Rectal smooth muscle tissue (tissue), 1 donor: ENCODE results near the gene GRM1.

Source experiments
- H3K27ac ChIP-seq: one replicate; pipeline ENCODE4 v1.7.0; 2013; ENCODE audit warnings: low read depth, low read length, inconsistent platforms
- H3K27me3 ChIP-seq: one replicate; pipeline ENCODE4 v1.7.0; 2013; ENCODE audit warnings: low read length; ENCODE audit not compliant: control insufficient read depth, insufficient read depth
- H3K36me3 ChIP-seq: one replicate; pipeline ENCODE4 v1.7.0; 2013; ENCODE audit warnings: low read length; ENCODE audit not compliant: control insufficient read depth, insufficient read depth
- H3K4me1 ChIP-seq: one replicate; pipeline ENCODE4 v1.7.0; 2013; ENCODE audit warnings: low read length; ENCODE audit not compliant: control insufficient read depth, insufficient read depth
- H3K4me3 ChIP-seq: one replicate; pipeline ENCODE4 v1.7.0; 2013; ENCODE audit warnings: low read length
- H3K9ac ChIP-seq: one replicate; pipeline ENCODE4 v1.7.0; 2013; ENCODE audit warnings: low read length

The GRM1 gene

DNA sequence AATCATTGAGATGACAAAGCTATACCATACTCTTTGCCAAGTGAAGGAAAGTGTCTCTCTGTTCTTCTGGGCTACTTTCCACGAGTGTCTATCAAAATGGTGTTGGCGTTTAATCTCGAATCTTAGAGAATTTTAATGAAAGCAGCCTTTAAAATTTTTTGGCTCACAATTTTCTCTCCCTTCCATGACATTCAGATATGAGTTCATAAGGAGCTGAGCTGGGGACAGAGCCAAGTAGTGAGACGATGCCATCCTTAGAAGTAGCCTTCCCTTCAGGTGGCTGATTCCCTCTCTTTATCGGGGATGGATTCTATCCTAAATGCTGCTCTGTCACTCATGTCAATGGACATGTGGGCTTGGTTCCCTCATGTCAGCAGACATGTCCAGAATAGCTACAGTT is 132.8 kb downstream of the GRM1 start:
- Histone ChIP-seq H3K36me3 (no peaks in the 10 kb centered on the region), H3K27ac (no peak overlapping the region), H3K9ac (no peak overlapping the region), H3K4me1 (no peaks in the 10 kb centered on the region), H3K4me3 (no peak overlapping the region), H3K27me3 (no peaks in the 10 kb centered on the region)

DNA sequence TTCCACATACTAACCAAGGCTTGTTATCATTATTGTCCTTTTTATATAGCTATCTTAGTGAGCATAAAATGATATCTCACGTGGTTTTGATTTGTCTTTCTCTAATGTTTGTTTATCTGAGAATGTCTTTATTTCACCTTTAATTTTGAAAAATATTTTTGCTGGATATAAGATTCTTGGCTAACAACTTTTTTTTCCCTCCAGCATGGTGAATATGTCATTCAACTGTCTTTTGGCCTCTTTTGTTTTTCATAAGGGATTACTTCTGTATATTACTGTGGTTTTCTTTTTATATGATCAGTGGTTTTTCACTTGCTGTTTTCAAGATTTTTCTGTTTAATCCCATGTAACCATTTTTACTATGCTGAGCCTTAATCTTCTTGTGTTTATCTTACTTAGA is 141.0 kb downstream of the GRM1 start:
- H3K27ac ChIP-seq, result no peak overlapping the region
- H3K27me3 ChIP-seq, result no peaks in the 10 kb centered on the region
- H3K36me3 ChIP-seq, result no peaks in the 10 kb centered on the region
- H3K9ac ChIP-seq, result no peak overlapping the region
- H3K4me1 ChIP-seq, result no peaks in the 10 kb centered on the region
- H3K4me3 ChIP-seq, result no peak overlapping the region

DNA sequence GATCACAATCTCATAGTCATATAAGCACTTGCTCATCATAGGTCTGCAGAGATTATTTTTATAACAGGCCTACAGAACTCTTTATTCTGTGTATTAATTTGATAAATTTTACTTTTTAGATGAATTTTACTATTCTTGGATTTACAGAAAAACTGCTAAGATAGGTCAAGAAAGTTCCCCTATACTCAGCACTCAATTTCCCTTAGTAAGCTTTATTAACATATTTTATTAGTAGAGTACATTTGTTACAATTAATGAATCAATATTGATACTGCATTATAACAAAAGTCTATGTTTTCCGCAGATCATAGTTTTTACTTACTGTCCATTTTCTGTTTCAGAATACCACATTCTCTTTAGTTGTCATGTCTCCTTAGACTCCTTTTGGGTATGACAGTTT is 148.9 kb downstream of the GRM1 start:
- no peaks in the 10 kb centered on the region for H3K36me3 ChIP-seq
- no peak overlapping the region for H3K4me3 ChIP-seq
- no peaks in the 10 kb centered on the region for H3K4me1 ChIP-seq
- H3K9ac ChIP-seq, result no peak overlapping the region
- no peak overlapping the region for H3K27ac ChIP-seq
- no peaks in the 10 kb centered on the region for H3K27me3 ChIP-seq

DNA sequence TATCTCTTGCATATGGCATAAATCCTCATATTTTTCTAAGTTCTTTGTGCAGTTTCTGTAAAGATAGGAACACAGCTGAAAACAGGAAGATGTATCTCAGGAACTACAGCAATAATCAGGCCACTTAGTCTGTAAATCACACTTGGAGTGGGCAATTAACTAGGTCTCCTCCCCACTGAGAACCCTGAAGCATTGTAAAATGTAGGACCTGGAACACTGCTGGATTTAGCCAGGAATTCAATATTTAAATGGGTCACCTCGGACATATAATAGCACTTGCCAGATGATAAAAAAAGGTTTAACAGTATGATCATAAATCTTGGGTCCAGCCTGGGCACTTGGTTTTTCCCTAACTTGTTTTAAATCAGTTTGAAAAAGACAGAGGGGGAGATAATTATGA is 155.0 kb downstream of the GRM1 start:
- Histone ChIP-seq H3K27me3 (no peaks in the 10 kb centered on the region), H3K4me3 (no peak overlapping the region), H3K4me1 (no peaks in the 10 kb centered on the region), H3K36me3 (no peaks in the 10 kb centered on the region), H3K9ac (no peak overlapping the region), H3K27ac (no peak overlapping the region)

DNA sequence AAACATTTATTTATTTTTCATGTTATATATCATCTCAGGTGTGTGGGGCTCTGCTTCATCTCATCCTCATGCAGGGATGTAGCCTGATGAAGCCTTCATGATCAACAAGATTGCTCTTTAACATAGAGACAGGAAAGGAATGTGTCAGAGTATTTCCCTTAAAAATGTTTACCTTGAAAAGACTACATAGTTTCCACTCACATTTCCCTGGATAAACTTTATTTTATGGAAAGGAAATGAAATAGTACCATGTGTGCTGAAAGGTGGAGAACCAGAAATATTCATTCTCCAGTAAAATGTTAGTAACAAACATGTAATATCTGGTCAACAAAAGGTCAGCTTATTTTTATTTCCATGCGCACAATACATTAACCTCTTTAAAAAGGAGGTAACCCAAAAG is 155.8 kb downstream of the GRM1 start:
- Histone ChIP-seq H3K4me1 (no peaks in the 10 kb centered on the region), H3K27ac (no peak overlapping the region), H3K27me3 (no peaks in the 10 kb centered on the region), H3K36me3 (no peaks in the 10 kb centered on the region), H3K4me3 (no peak overlapping the region), H3K9ac (no peak overlapping the region)

DNA sequence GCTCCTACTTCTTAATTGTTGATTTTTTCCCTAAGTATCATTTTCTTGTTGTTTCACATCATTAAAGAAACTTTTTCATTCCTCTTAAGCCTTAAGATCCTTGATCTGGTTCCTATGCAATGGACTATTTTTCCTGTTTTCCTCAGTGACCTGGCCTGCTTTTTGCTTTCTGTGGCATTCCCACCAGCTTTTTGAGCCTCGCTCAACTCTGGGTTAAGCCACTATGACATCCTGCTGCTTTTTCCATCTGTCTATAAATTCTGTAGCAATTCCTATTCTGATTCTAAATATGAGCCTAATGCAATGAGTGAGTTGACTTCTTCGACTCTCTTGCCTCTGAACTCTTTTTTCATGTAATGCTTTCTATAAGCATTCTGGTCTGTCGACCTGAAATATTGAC is 160.3 kb downstream of the GRM1 start:
- no peaks in the 10 kb centered on the region for H3K36me3 ChIP-seq
- no peak overlapping the region for H3K27ac ChIP-seq
- H3K9ac ChIP-seq, result no peak overlapping the region
- H3K4me3 ChIP-seq, result no peak overlapping the region
- H3K27me3 ChIP-seq, result no peaks in the 10 kb centered on the region
- no peaks in the 10 kb centered on the region for H3K4me1 ChIP-seq

DNA sequence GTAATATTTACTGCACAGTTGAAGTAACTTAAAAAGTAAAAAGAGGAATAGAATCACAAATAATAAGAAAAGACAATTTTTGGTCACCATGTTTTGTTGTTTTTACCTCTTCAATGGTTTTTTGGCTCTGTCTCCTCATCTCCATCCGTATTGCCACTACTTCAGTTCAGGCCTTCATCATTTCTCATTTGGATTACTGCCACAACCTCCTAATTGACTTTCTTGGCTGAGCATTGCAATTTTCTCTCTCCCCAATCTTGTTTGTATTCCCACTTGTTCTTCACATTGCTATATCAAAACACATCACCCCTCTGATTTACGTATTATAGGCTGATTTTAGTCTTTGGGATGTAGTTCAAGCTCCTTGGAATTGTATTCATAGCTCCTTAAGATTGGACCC is 161.7 kb downstream of the GRM1 start:
- Histone ChIP-seq H3K4me1 (no peaks in the 10 kb centered on the region), H3K36me3 (no peaks in the 10 kb centered on the region), H3K4me3 (no peak overlapping the region), H3K27ac (no peak overlapping the region), H3K27me3 (no peaks in the 10 kb centered on the region), H3K9ac (no peak overlapping the region)

DNA sequence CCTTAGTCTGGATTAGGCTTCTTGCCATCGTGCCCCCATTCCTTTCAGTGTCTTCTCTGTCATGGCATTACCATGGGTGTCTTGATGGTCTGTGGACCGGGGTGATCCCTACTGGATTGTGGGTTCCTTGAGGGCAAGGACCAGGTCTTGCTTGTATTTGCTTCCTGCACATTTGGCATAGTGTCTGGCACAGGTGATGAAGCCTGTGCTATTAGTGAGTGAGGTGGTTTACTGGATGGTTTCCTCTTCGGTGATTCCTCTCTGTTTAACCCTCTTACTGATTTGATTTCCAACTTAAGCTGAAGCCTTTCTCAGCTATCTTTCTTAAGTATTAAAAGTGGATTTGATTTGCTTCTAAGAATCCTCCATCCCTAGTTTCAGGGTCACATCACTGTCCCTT is 162.3 kb downstream of the GRM1 start:
- H3K36me3 ChIP-seq, result no peaks in the 10 kb centered on the region
- H3K27me3 ChIP-seq, result no peaks in the 10 kb centered on the region
- no peaks in the 10 kb centered on the region for H3K4me1 ChIP-seq
- no peak overlapping the region for H3K4me3 ChIP-seq
- H3K9ac ChIP-seq, result no peak overlapping the region
- H3K27ac ChIP-seq, result no peak overlapping the region

DNA sequence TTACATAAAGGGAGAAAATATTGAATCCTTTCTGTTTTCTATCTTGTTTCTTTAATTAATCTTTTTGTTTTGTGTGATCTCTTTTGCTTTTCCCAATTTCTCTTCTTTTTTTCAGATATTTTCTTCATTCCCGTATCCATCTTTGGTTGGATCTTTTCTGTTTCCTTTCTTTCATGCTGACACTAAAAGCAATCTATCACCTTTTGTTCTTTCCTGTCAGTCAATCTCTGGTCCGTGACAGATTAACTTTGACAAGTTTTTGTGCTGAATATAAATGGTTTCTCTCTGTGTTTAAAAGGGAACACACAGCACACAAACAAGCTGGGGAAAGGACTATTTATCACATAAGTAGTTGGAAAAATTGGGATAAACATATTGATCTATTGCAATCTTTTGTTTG is 162.8 kb downstream of the GRM1 start:
- H3K27ac ChIP-seq, result no peak overlapping the region
- no peak overlapping the region for H3K4me3 ChIP-seq
- no peaks in the 10 kb centered on the region for H3K36me3 ChIP-seq
- H3K27me3 ChIP-seq, result no peaks in the 10 kb centered on the region
- H3K9ac ChIP-seq, result no peak overlapping the region
- no peaks in the 10 kb centered on the region for H3K4me1 ChIP-seq

DNA sequence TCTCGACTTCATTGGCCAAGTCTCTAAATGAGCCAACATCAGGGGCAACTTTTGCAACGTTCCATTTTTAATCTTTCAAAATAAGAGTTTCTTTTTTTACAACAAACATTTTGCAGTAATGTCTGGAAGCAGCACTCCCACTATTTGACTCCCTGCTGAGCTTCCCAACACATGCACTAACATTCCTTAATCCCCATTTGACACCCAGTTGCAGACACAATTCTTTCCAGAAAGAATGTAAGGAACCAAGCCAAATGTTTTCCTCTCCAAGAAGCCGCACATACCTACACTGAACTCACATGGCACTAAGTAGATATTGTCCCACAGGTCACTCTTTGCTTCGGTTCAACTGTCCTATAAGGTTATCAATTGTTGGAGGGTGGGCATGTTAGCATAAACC is 165.6 kb downstream of the GRM1 start:
- Histone ChIP-seq H3K4me1 (no peaks in the 10 kb centered on the region), H3K4me3 (no peak overlapping the region), H3K9ac (no peak overlapping the region), H3K36me3 (no peaks in the 10 kb centered on the region), H3K27ac (no peak overlapping the region), H3K27me3 (no peaks in the 10 kb centered on the region)

DNA sequence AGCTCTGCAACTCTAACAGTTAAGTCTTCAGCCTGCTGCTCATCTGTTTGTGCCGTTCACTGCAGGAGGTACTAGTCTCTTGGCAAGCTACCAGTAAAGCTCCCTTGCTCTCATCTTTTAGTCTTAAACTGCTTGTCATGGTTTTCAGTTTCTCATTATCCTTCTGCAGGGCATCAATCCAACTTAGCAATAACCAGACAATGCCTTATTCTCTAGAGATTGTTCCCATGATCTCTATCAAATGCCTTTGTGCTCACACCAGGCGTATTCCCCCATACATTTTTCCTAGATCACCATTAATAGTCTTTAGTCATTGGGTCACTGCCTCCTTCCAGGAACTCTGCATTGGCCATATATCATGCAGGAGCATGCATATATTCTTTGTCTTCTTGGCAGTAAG is 171.3 kb downstream of the GRM1 start:
- Histone ChIP-seq H3K4me1 (no peaks in the 10 kb centered on the region), H3K9ac (no peak overlapping the region), H3K4me3 (no peak overlapping the region), H3K27me3 (no peaks in the 10 kb centered on the region), H3K27ac (no peak overlapping the region), H3K36me3 (no peaks in the 10 kb centered on the region)

DNA sequence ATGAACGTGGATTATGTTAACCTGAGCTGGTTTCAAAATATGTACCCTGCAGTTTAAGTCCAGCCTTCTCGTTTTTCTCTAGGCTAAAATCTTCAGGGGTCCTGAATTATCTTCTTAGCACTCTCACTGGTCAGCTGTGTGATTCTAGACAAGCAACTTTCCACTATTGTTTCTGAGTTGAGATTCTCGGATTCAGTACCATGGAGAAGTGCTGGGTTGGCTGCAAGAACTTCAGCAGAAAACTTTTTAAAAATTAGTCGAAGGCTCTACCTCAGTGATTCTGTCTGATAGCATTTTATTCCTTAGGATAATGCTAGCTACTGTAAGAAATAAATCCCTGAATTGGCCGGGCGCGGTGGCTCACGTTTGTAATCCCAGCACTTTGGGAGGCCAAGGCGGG is 173.7 kb downstream of the GRM1 start:
- no peaks in the 10 kb centered on the region for H3K36me3 ChIP-seq

DNA sequence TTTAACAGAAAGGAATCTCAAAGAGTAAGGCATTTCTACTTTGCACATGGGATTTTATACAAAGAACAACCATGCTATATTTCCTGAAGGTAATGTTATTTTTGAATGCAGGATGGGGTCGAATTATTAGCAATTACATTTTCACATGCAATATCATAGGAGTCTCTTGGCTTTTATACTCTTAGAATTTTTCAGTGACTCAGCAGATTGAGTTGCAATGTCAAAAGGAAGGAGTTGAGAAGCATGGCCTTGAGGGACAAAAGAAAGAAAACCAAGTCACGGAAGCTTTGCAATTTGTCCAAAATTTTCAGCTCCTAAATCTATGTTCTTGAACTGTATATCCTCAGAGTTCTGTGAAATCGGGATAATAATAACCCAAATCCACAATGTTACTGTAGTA is 181.1 kb downstream of the GRM1 start:
- no peak overlapping the region for H3K27ac ChIP-seq
- no peaks in the 10 kb centered on the region for H3K27me3 ChIP-seq
- H3K9ac ChIP-seq, result no peak overlapping the region
- no peaks in the 10 kb centered on the region for H3K4me1 ChIP-seq
- no peak overlapping the region for H3K4me3 ChIP-seq
- H3K36me3 ChIP-seq, result no peaks in the 10 kb centered on the region

More for the DNA sequence above, 173.7 kb downstream of the GRM1 start:
- Histone ChIP-seq H3K27me3 (no peaks in the 10 kb centered on the region), H3K9ac (no peak overlapping the region), H3K4me3 (no peak overlapping the region), H3K27ac (no peak overlapping the region), H3K4me1 (no peaks in the 10 kb centered on the region)
